Sigmoid colon (tissue), 3 donors: ENCODE results near the gene TAF1L.

Experiments
- POLR2A ChIP-seq, 2 donors: fragments of 450-650 bp; IDR thresholded peaks; one replicate each; pipeline ENCODE4 v1.6.1; 2016; ENCODE audit warnings: antibody characterized with exemption in 2 of 2, mild to moderate bottlenecking in 2 of 2, moderate library complexity in 2 of 2
- TF ChIP-seq, protein P1 (sequence below), 4 experiments: fragments of 450-650 bp in 3 of 4; fragments of 200-600 bp in 1 of 4; IDR thresholded peaks; one replicate each; pipeline ENCODE4 v1.5.1; 2016 to 2019; ENCODE audit warnings: antibody characterized with exemption in 4 of 4, mild to moderate bottlenecking in 3 of 4, moderate library complexity in 2 of 4

DNA sequence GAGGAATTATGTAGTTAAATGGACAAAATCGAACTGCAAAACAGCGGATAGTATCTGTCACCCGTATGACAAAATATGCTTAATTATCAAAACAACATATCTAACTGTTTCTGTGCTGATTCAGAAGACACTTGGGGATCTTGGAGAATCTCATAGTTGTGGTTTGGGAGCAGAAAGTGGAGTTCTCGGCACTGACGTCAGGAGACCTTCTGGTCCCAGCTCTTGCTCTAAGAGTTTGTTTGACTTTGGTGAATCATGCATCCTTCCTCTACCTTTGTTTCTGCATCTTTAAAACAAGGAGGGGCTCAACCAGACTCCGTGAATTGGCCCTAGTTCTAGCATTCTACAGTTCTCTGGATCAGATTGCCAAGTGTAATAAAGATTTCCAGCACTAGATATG is 37.0 kb upstream of the TAF1L start:
- TF ChIP-seq, protein P1, sequence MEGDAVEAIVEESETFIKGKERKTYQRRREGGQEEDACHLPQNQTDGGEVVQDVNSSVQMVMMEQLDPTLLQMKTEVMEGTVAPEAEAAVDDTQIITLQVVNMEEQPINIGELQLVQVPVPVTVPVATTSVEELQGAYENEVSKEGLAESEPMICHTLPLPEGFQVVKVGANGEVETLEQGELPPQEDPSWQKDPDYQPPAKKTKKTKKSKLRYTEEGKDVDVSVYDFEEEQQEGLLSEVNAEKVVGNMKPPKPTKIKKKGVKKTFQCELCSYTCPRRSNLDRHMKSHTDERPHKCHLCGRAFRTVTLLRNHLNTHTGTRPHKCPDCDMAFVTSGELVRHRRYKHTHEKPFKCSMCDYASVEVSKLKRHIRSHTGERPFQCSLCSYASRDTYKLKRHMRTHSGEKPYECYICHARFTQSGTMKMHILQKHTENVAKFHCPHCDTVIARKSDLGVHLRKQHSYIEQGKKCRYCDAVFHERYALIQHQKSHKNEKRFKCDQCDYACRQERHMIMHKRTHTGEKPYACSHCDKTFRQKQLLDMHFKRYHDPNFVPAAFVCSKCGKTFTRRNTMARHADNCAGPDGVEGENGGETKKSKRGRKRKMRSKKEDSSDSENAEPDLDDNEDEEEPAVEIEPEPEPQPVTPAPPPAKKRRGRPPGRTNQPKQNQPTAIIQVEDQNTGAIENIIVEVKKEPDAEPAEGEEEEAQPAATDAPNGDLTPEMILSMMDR (IDR thresholded peaks at IDR 0.05): no peak
- no peak for TF ChIP-seq POLR2A (IDR thresholded peaks at IDR 0.05)
